GM21528 (cell line): Measurements from ENCODE around the gene OSBPL5.
A peak's percentile ranks its signal among the peaks of the same experiment; 100 is the strongest.
"Not testable (repeated sequence)": the region's sequence is repeated elsewhere in the genome, so short reads cannot be mapped to it uniquely, and the experiment has no call there.

Source experiments
- ATAC-seq: cut with Tn5 transposase; IDR thresholded peaks from one replicate; pipeline ENCODE4 v1.9.1; 2021; ENCODE audit warnings: mild to moderate bottlenecking, moderate library complexity; ENCODE audit not compliant: unreplicated experiment, low FRiP score

OSBPL5 gene

GRCh38 chr11:3066308-3066707, 98.8 kb downstream of the OSBPL5 start:
- ATAC-seq = not testable (repeated sequence)

GRCh38 chr11:3064709-3065108, 100.4 kb downstream of the OSBPL5 start:
- ATAC-seq = not testable (repeated sequence)

- ATAC-seq = not testable (repeated sequence)
Observed at GRCh38 chr11:3063876-3064275, 101.2 kb downstream of the OSBPL5 start.

- not testable (repeated sequence) for ATAC-seq
Observed at GRCh38 chr11:3063432-3063831, 101.7 kb downstream of the OSBPL5 start.

- no peak for ATAC-seq
Observed at GRCh38 chr11:3060436-3061025, 104.6 kb downstream of the OSBPL5 start.

DNA sequence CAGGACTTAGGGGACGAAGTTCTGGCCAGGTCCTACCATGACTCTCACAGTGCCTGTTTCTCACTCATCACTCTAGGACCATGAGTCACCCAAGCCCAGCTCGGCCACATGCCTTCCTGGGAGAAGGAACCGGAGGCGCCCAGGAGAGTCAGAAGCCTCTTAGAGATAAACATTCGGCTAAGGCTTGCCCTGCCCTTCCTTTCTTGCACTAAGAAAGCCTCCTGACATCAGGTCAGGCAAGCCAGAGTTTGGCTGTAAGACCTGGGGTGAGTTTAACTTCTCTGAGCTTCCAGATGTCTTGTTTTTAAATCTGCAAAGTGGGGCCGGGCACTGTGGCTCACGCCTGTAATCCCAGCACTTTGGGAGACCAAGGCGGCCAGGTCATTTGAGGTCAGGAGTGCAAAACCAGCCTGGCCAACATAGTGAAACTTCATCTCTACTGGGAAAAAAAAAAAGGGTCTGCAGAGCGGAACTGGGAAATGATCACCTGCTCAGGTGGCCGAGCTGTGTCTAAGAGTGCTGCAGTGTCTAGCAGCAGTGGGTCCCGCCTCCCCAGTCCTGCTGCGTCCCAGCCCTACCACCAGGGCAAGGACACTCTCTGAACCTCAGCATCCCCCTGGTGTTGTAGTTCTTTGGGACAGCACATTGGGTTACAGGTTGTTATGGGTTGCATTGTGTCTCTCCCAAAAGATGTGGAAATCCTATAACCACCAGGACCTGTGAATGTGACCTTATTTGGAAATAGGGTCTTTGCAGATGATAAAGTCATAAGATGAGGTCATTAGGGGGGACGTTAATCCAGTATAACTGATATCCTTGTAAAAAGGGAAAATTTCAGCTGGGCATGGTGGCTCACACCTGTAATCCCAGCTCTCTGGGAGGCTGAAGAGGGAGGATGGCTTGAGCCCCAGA, 106.1 kb downstream of the OSBPL5 start:
- ATAC-seq = no peak

DNA sequence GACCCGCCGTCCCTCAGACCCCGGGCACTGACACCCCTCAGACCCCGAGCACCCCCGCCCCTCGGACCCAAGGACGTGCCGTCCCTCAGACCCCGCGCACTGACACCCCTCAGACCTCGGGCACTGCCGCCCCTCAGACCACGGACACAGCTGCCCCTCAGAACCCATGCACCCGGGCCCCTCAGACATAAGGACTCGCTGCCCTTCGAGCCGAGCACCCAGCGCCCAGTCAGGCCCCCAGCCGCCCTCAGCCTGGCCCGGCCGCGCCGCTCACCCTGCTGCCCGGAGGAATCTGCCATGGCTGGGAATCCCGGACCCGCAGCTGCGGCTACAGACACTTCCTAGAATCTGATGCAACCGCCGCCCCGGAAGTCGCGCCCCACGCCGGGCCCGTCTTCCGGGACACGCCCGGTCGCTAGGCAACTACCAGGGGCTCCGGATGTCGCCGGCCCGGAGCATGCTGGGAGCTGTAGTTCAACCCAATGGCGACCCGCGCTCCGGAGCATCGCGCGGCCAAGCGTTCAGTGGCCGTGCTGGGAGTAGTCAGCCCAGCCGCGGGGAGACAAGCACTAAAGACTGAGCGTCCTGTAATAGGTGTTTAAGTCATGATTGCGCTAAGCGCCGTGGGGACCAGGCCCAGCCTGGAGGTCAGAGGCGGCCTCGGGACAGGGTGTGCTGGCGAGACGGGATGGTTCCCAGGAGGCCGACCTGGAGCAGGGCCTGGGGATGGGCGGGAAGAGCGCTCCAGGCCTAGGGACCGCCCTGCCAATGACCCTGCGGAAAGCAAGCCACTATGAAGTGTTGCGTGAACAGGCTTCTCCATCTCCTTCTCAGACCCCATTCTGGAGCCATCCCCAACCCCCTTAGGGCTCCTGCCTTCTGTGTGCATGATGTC, 107.8 kb downstream of the OSBPL5 start, which contains the start of gene CARS1:
CARS1 (minus strand) TSS at position 355 of the 895 bp plus-strand sequence; CDS start at position 299, 56 bp downstream.
- peak; percentile 95 for ATAC-seq

DNA sequence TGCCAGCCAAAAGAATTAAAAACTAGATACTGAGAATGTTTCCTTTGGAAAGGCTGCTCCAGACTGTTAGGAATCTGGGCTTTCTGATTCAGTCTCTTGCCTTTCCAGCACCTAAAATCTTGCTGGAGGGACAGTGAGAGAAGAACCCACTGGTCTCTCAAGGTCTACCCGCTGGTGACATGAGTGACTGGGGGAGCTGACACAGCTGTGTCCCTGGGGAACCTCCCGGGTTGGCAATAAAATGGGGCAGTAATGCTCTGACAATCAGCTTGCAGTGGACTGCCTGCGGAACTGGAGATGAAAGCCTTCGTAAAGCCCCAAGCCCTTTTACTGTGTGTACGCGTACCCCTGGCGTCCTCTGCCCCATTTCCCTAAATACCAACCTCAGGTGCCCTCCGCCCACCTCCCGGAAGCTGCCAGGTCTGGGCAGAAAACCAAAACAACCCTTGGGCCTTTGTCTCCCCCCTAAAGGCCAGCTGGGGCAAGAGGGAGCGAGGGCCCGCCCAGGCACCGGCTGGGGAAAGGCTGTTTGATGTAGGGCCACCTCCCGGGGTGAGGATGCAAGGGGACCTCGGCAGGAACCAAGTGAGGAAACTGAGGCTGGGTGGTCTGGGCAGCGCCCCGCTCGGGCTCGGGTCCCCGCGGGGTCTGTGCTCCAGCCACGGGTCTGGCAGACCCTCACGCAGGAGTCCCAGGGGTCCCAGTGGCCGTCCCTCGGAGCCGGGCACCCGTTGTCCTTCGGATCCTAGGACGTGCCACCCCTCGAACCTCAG, 108.6 kb downstream of the OSBPL5 start:
- peak; percentile 11 for ATAC-seq

DNA sequence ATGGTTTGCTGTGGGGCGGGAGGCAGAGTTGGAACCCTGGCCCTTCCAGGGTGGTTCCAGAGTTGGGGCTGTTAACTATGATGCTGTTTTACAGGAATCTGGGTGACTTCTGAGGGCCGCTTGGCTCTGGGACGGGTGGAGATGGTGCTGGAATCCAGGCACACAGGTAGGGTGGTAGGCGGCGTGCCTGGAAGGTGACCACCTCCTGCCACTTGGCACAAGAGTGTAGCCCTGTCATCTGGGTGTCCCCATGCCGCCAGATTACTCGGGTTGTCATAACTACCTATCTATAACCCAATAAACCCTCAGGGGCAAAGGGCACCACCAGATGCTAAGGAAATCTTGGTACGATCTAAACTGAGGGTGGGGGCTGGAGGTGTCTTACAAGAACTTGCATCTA, 109.2 kb downstream of the OSBPL5 start:
- no peak for ATAC-seq

- no peak for ATAC-seq
Observed at GRCh38 chr11:3052567-3052966, 112.5 kb downstream of the OSBPL5 start.

DNA sequence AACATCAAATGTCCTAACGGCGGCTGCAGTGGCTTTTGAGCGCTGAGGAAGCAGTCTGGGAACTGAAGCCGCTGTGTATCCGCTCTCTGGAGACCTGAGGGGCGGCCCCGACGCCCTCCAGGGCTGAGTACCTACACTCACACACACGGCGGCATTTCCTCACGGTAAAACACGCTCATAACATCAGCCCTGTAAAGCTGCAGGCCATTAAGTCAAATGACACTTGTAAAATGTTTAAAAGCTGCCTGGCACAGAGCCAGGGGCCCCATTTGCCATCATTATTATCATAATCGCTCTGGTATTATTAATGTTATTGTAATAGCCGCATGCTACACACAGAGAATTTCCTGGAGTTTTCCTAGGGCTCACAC, 113.0 kb downstream of the OSBPL5 start:
- no peak for ATAC-seq

- ATAC-seq = no peak
Observed at GRCh38 chr11:3051196-3052108, 113.7 kb downstream of the OSBPL5 start.

DNA sequence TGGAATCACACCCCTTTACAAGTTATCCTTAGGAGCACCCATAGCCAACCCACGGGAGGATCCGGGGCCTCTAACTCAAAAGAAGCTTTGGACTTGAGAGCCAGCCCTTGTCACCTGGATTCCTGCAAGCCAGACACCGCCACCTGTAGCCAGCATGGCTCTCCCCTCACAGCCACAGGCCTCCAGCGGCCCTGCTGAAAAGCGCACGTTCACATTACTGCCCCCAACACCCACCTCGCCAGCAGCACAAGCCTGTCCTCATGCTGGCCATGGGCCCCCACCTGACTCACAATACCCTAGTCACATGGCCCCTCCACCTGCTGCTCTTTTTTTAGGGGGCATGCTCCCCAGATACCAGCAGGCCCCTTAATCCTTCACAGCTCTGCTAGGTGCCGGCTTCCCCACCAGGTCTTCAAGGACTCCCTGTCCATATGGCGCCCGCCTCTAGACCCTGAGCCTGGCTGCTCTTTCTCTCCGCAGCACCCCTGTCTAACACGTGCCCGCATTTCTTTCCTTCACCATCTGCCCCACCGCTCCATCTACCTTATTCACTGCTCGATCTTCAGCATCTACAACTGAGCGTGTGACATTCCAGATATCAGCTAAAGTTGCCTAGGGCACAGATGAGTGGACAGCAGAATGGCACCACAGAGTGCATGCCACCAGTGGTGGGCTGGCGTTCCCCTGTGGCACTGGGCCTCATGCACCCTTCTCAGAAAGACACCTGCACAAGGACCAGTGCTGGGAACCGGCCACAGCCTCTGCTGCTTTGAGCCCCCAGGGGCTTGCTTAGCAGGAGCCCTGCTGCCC, 114.5 kb downstream of the OSBPL5 start:
- no peak for ATAC-seq

GRCh38 chr11:3049430-3050243, 115.5 kb downstream of the OSBPL5 start:
- peak; percentile 88 for ATAC-seq

DNA sequence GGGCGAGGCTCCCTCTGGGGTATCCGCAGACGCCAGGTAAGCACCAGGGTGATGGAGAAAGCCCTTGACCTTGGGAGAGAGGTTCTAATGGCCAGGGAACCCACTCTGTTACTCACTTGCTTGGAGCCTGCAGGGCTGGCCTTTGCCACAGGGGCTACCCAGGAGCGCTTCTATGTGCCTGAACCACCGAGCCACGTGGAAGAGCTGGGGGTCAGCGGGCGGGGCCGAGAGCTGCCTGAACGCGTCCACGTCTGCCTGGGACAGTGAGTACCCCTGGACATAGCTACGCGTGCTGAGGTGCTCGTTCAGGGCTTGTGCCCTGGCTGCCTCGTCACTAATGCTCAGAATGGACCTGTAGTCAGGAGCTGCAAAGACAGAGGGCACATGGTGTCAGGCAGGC, 117.5 kb downstream of the OSBPL5 start:
- ATAC-seq = no peak

- ATAC-seq = no peak
Observed at GRCh38 chr11:3046641-3047040, 118.5 kb downstream of the OSBPL5 start.

DNA sequence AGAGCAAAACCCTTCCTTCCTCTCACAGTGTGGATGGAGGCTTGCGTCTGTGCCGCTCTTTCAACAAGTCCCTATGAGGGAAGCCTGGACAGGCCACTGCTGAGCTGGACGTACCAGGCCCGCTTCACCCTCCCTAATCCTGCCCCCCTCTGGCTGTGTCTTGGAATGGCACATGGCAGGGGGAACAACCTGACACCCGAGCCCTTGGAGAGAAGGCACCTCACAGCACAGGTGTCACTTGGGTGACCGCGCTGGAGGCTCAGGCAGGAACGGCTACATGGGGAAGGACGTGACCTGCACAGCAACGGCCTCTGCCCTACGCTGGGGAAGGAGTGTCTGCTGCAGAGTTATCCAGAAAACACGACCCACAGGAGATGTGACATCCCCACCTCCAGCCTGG, 118.9 kb downstream of the OSBPL5 start:
- no peak for ATAC-seq
